ENCODE measurements around the gene AFF3. TPM values are rescaled to one million over a fixed set of nuclear protein-coding genes. Genes with fewer than 3 reads are reported as not detected.

Gene AFF3
- total and polyA plus RNA-seq, 2 experiments from 2014 or later: 12.0 to 12.8 TPM

DNA sequence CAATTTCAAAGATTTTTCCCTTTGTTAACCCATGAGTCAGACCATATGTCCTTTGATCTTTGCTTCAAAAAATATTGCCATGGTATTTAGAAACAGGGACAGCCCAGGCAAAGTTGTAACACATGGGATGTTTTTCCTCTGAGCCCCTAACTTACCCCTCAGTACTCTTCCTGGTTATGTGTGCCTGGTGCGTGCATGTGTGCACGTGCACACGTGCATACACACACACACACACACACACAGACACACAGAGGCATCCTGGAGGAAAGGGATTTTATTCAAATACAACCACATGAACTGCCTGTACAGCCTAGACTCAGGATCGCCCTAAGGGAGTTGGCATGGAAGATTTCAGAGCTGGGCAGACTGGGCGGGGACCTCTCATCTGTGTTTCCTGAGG, 5.1 kb downstream of the AFF3 start:
- no peak overlapping the region for H3K27ac ChIP-seq
- DNase-seq (ENCODE audit: low read depth in 1 of 2, low spot score in 1 of 2): no peak
- H3K4me3 ChIP-seq: no peak overlapping the region
- no peaks in the 10 kb centered on the region for H3K36me3 ChIP-seq
- no peaks in the 10 kb centered on the region for H3K27me3 ChIP-seq
- H3K9me3 ChIP-seq (ENCODE audit: low read depth): no peaks in the 10 kb centered on the region
- TF ChIP-seq, protein P1, sequence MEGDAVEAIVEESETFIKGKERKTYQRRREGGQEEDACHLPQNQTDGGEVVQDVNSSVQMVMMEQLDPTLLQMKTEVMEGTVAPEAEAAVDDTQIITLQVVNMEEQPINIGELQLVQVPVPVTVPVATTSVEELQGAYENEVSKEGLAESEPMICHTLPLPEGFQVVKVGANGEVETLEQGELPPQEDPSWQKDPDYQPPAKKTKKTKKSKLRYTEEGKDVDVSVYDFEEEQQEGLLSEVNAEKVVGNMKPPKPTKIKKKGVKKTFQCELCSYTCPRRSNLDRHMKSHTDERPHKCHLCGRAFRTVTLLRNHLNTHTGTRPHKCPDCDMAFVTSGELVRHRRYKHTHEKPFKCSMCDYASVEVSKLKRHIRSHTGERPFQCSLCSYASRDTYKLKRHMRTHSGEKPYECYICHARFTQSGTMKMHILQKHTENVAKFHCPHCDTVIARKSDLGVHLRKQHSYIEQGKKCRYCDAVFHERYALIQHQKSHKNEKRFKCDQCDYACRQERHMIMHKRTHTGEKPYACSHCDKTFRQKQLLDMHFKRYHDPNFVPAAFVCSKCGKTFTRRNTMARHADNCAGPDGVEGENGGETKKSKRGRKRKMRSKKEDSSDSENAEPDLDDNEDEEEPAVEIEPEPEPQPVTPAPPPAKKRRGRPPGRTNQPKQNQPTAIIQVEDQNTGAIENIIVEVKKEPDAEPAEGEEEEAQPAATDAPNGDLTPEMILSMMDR (IDR thresholded peaks at IDR 0.05; ENCODE audit: low read depth, low read length): no peak
- H3K4me1 ChIP-seq (ENCODE audit: low read depth): no peaks in the 10 kb centered on the region

DNA sequence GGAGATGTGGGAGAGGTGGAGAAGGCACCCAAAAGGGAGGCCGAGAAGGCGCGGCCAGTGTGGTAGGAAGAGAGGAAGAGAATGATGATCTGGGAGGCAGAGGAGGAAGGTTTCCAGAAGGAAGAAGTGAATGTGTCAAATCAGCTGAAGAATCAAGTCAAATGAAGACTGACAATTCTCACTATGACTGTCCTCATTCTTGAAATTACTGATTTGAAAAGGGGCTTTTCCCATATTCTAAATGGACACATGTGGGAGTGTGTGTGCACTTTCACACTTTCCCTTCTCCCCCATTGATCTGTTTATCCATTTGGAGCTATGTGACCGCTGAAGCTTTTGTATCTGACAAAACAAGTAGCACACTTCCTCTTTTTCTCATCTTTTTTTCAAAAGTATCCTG, 6.1 kb downstream of the AFF3 start:
- H3K4me3 ChIP-seq: no peak overlapping the region
- no peak overlapping the region for H3K27ac ChIP-seq
- no peaks in the 10 kb centered on the region for H3K4me1 ChIP-seq (ENCODE audit: low read depth)
- DNase-seq (ENCODE audit: low read depth in 1 of 2, low spot score in 1 of 2): no peak
- H3K36me3 ChIP-seq: no peaks in the 10 kb centered on the region
- TF ChIP-seq, protein P1 (IDR thresholded peaks at IDR 0.05; ENCODE audit: low read depth, low read length): no peak
- H3K9me3 ChIP-seq (ENCODE audit: low read depth): no peaks in the 10 kb centered on the region
- H3K27me3 ChIP-seq: no peaks in the 10 kb centered on the region

DNA sequence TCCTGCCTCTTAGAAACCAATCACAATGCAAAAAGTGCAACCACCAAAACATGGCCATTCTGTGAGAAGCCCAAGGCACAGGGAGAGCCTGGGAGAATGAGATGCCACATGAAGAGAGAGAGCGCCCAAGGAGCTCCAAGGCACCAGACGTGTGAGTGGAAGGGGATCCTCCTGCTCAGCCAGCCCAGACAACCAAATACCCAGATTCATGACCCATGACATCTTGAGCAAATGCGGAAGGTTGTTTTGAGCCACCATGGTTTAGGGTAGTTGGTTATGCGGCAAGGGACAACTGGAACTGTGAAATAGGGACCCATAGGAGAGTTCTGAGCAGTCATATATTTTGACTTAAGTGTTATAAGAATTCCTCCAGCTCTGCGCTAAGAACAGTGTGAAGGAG, 7.0 kb downstream of the AFF3 start:
- DNase-seq (ENCODE audit: low read depth in 1 of 2, low spot score in 1 of 2): no peak
- Histone ChIP-seq H3K4me1 (ENCODE audit: low read depth) (no peaks in the 10 kb centered on the region), H3K4me3 (no peak overlapping the region), H3K36me3 (no peaks in the 10 kb centered on the region), H3K27ac (no peak overlapping the region), H3K27me3 (no peaks in the 10 kb centered on the region), H3K9me3 (ENCODE audit: low read depth) (no peaks in the 10 kb centered on the region)
- TF ChIP-seq, protein P1 (IDR thresholded peaks at IDR 0.05; ENCODE audit: low read depth, low read length): no peak

DNA sequence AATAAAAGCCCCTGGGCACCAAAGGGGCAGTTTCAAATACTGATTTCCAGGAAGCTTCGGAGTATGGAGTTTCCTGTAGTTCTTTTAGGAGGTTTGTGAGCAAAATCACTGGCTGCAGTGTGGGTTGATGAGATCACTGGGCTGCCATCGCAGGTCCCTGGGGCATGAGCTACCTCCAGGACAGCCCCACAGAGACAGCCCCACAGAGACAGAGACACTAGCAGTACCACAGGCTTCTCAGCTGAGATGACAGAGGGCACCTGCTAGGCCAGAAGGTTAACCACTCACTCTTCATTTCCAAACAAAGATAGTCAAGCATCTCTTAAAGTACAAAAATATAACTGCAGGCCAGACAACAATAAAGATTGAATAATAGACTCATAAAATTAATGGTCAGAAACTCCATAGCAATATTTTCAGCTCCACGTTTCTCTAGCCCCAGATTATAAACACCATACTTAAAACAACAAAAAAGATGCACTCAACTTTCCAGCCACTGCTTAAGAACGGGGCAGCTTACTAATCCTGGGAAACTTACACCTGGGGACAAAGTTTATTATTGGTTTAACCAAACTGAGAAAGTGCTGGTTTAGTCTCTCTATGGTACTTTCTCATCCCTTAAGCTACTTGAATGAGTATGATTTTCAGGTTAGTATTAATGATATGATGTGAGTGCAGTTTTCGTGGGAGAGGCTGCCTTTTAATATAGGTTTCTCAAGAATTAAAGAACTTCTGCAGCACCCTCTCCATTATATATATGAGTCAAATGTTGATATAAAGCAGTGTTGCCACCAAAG, 11.6 kb downstream of the AFF3 start:
- DNase-seq (ENCODE audit: low read depth in 1 of 2, low spot score in 1 of 2): no peak
- H3K27me3 ChIP-seq: no peaks in the 10 kb centered on the region
- H3K27ac ChIP-seq: no peak overlapping the region
- no peaks in the 10 kb centered on the region for H3K36me3 ChIP-seq
- H3K4me3 ChIP-seq: no peak overlapping the region
- H3K9me3 ChIP-seq (ENCODE audit: low read depth): no peaks in the 10 kb centered on the region
- TF ChIP-seq, protein P1 (IDR thresholded peaks at IDR 0.05; ENCODE audit: low read depth, low read length): no peak
- H3K4me1 ChIP-seq (ENCODE audit: low read depth): peaks cover 16% of the 10 kb centered on the region

DNA sequence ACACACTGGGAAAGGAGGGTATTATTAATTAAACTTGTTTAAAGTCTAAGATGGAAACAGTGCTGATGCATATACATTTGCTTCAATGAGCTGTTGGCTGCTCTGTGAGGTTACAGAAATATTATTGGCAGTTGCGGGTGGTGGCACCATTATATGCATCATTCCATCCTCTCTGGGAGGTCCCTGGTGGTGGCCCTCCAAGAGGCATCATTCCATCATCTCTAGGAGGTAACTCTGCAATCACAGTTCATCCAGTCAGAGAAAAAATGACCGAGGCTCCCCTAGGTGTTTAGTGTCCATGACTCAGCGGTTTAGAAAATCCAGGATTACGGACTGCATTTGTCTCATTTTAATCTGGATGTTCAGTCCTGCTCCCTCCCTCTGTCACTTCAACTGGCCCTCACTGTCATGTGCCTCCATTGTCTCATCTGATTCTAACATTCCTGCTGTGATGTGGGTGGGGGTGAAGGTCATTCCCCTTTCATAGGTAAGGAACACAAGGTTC, 15.4 kb downstream of the AFF3 start:
- Histone ChIP-seq H3K4me1 (ENCODE audit: low read depth) (peaks cover 18% of the 10 kb centered on the region), H3K27ac (no peak overlapping the region), H3K36me3 (no peaks in the 10 kb centered on the region), H3K27me3 (no peaks in the 10 kb centered on the region), H3K9me3 (ENCODE audit: low read depth) (no peaks in the 10 kb centered on the region), H3K4me3 (no peak overlapping the region)
- TF ChIP-seq, protein P1 (IDR thresholded peaks at IDR 0.05; ENCODE audit: low read depth, low read length): no peak
- DNase-seq (ENCODE audit: low read depth in 1 of 2, low spot score in 1 of 2): no peak

Data from cardiac muscle cell (in vitro differentiated cells and primary cell).